Mucosa of descending colon (tissue), 3 donors: ENCODE results near the gene GDF11. TPM values are rescaled to one million over a fixed set of nuclear protein-coding genes. Genes with fewer than 3 reads are reported as not detected.

Experiments used
- ATAC-seq: fragments of 200-7000 bp; cut with Tn5 transposase; one replicate; pipeline ENCODE4 v1.9.1; 2020; ENCODE audit warnings: mild to moderate bottlenecking, moderate library complexity
- DNase-seq, 3 donors: peaks; one replicate each; pipeline ENCODE4 v3.0.0-alpha.2; 2020
- H3K36me3 ChIP-seq: fragments of 200-600 bp; one replicate; pipeline ENCODE4 v1.8.0; 2021; ENCODE audit warnings: low read depth, mild to moderate bottlenecking
- H3K4me1 ChIP-seq: fragments of 200-600 bp; one replicate; pipeline ENCODE4 v1.8.0; 2021; ENCODE audit warnings: low read depth, mild to moderate bottlenecking
- H3K4me3 ChIP-seq: fragments of 200-600 bp; one replicate; pipeline ENCODE4 v1.8.0; 2021; ENCODE audit warnings: mild to moderate bottlenecking
- H3K9me3 ChIP-seq: fragments of 200-600 bp; one replicate; pipeline ENCODE4 v1.8.0; 2021; ENCODE audit warnings: mild to moderate bottlenecking
- intact Hi-C, 2 donors: fragments of 100-400 bp; cut with DNase I in 1 of 2; cut with micrococcal nuclease in 1 of 2; formaldehyde crosslinking; loops; one replicate each; pipeline versions ENCODE4 v1.11.0 to v1.11.1; 2022; cut with DNase I, micrococcal nuclease
- total RNA-seq, 3 donors: library from RNA; stranded (reverse); fragmentation: NEBNext Ultra II Directional in 2 of 3; extraction: Animal tissue kit (Norgen Biotek cat#: 25700) in 2 of 3; gene quantifications; one replicate each; pipeline versions ENCODE4 v1.2.1 to v1.2.4, GENCODE V29; 2021 to 2023
- TF ChIP-seq, protein P1 (sequence below): fragments of 200-600 bp; IDR thresholded peaks from one replicate; pipeline ENCODE4 v1.8.0; 2022; ENCODE audit warnings: antibody characterized with exemption, mild to moderate bottlenecking
- donor health status: DM: no; HTN: no; CAD: no; lungs with moderate emphysema.
- donor health status: DM: no; HTN: no; CAD: no.
- donor health status: DM: no; HTN: yes; CAD: no.

Gene GDF11
- total RNA-seq, 3 donors from 2014 or later: 1.0 to 13.8 (median 2.8) TPM

DNA sequence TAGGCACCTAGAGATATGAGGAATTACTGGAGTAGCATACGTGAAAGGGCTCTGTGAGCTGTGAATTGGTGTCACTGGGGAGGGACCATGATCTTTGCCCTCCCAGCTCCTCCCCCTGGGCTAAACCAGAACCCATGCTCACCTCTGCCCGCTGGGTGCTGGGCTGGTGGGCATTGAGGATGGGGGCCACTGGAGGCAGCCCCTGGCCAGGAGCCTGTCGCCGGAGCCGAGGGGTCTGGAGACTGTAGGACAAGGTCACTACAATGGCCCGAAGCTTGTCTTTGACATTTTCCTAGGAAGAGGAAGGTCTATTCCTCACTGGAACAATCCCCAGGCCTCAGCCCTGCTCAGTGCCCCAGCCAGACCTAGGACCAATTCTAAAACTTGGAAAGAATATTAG is 46.8 kb upstream of the GDF11 start:
- Histone ChIP-seq H3K4me3 (no peak overlapping the region), H3K9me3 (no peaks in the 10 kb centered on the region), H3K4me1 (no peaks in the 10 kb centered on the region), H3K36me3 (no peaks in the 10 kb centered on the region)
- ATAC-seq (no peak), DNase-seq (peak in 1 of 3 donors; percentile 16)
- intact Hi-C loops: no loop called here
- TF ChIP-seq, protein P1, sequence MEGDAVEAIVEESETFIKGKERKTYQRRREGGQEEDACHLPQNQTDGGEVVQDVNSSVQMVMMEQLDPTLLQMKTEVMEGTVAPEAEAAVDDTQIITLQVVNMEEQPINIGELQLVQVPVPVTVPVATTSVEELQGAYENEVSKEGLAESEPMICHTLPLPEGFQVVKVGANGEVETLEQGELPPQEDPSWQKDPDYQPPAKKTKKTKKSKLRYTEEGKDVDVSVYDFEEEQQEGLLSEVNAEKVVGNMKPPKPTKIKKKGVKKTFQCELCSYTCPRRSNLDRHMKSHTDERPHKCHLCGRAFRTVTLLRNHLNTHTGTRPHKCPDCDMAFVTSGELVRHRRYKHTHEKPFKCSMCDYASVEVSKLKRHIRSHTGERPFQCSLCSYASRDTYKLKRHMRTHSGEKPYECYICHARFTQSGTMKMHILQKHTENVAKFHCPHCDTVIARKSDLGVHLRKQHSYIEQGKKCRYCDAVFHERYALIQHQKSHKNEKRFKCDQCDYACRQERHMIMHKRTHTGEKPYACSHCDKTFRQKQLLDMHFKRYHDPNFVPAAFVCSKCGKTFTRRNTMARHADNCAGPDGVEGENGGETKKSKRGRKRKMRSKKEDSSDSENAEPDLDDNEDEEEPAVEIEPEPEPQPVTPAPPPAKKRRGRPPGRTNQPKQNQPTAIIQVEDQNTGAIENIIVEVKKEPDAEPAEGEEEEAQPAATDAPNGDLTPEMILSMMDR: no peak

DNA sequence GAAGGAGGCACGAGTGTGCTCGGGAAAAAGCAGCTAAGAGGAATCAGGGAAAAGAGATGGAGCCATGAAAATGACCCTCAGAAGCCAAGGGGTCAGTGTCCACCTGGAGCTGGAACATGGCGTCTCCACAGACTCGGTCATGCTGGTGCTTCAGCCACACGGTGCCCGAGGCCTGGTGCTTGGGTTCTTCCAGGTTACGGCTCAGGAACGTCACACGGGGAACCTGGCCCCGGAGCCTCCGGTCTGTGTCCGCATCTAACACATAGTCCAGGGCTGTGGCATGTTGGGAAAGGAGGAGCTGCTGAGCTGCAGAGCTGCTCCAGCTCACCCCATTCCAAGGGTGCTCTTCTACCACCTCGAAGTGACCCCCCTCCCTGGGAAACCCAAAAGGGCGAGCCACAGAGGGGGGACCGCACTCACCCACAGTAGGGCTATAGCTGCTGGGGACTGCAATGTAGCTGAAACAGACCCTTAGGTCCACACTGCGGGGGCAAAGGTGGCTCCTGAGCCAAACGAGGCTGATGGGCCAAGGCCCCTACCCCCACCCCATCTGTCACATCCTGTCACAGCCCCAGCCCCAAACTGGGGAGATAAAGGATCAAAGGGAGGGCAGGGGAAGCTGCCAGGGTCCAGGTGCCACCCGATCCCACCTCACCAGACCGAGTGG is 46.0 kb upstream of the GDF11 start:
- no peaks in the 10 kb centered on the region for H3K36me3 ChIP-seq
- H3K4me3 ChIP-seq: no peak overlapping the region
- H3K4me1 ChIP-seq: no peaks in the 10 kb centered on the region
- DNase-seq (peak in 1 of 3 donors; percentile 10), ATAC-seq (no peak)
- TF ChIP-seq, protein P1: no peak
- H3K9me3 ChIP-seq: no peaks in the 10 kb centered on the region
- intact Hi-C loops: no loop called here

DNA sequence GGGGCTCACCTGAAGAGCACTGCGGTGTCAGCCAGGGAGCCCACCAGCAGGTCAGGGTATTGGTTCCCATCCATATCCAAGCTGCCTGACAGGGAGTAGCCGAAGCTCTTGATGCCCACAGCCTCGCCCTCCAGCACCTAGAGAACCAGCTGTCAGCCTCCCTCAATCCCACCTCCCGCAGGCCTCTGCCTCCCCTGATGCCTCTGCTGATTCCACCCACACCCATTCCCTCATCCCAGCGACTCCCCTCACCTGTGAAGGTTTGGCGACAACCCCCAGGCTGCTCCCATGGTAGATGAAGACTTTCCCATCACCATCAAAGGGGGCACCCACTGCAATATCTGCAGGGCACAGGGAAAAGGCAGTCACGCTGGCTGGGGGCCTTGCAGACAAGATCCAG is 45.2 kb upstream of the GDF11 start:
- no peaks in the 10 kb centered on the region for H3K36me3 ChIP-seq
- H3K9me3 ChIP-seq: no peaks in the 10 kb centered on the region
- no peak overlapping the region for H3K4me3 ChIP-seq
- intact Hi-C loops: no loop called here
- DNase-seq (peak in 1 of 3 donors; percentile 14), ATAC-seq (no peak)
- TF ChIP-seq, protein P1: no peak
- no peaks in the 10 kb centered on the region for H3K4me1 ChIP-seq

DNA sequence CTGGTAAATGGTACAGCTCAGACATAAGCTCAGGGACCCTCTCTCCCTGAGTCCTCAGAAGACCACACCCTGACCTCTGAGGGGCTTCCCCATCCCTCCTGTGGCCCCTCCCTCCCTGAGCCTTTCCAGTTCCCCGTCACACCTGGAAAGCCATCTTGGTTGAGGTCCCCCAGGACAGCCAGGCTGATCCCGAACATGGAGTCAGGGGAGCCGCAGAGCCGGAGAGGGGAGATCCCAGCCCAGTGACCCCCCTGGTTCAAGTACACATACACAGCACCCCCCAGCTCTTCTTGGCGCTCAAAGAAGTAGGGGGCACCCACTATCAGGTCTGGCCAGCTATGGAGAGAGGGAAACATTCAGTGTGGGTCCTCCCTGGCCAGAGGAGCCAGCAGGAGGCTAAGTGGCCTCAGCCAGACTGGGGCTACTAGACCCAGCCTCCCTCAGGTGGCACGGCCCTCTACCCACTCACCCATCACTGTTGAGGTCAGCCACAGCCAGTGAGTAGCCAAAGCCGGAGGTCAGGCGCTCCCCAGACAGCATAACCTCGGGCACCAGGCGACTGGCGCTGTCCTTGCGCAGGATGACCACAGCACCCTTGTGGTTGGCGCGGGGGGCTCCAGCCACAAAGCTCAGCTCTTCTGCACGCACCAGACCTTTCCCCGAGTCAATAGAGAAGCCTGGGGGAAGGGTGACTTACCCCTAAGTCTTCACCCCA is 44.5 kb upstream of the GDF11 start:
- no peak for ATAC-seq
- no peaks in the 10 kb centered on the region for H3K4me1 ChIP-seq
- intact Hi-C loops: no loop called here
- no peak overlapping the region for H3K4me3 ChIP-seq
- H3K36me3 ChIP-seq: no peaks in the 10 kb centered on the region
- no peaks in the 10 kb centered on the region for H3K9me3 ChIP-seq
- peak in 1 of 3 donors; percentile 24 for DNase-seq
- TF ChIP-seq, protein P1: no peak

DNA sequence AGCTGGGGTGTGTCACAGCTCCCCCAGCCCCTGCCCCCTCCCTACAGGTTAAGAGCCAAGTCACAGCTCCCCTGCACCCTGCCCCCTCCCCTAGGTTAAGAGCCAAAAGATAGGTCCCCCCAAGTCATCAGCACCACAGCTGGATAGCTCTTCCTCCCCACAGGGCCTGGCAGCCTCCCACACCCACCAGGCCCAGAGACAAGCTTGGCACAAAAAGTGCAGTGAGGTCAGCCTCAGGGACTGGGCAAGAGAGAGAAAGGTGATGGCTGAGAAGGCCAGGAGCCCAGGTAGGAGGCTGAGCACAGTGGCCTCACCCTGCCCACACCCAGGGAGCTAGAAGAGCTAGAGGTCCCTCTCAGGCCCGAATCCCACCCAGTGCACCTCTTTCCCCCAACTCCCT is 44.0 kb upstream of the GDF11 start:
- Histone ChIP-seq H3K4me1 (no peaks in the 10 kb centered on the region), H3K4me3 (no peak overlapping the region), H3K36me3 (no peaks in the 10 kb centered on the region), H3K9me3 (no peaks in the 10 kb centered on the region)
- TF ChIP-seq, protein P1: no peak
- no peak for ATAC-seq
- intact Hi-C loops: no loop called here
- no peak for DNase-seq
